Endothelial cell of umbilical vein (primary cell): ENCODE data around the gene PLLP. TPM values are rescaled to one million over a fixed set of nuclear protein-coding genes. Genes with fewer than 3 reads are reported as not detected.

Experiments
- BruUV-seq: library from RNA; stranded (reverse); fragments of 400-500 nt; replicated peaks from 2 replicates; lab custom pipeline; 2021; lab: Mats Ljungman, UMichigan
- CTCF ChIA-PET: fragments of 300-600, 350-600 bp; sonication (Branson Sonifier 250); formaldehyde crosslinking; loops from one replicate; lab custom pipeline; 2021; ENCODE audit warnings: antibody characterized with exemption, inconsistent platforms; lab: Charles Lee
- POLR2A ChIA-PET: fragments of 300-600, 350-600 bp; sonication (Branson Sonifier 250); formaldehyde crosslinking; loops from one replicate; lab custom pipeline; 2021; ENCODE audit warnings: antibody characterized with exemption, inconsistent platforms; lab: Charles Lee
- DNase-seq: peaks from one replicate; pipeline ENCODE4 v3.0.0-alpha.2; 2011; ENCODE audit warnings: low read depth, low spot score
- FAIRE-seq: peaks from 2 replicates; lab custom pipeline; 2011; peaks lifted over from hg19 to GRCh38; lab: Jason Lieb, UNC
- H2AFZ ChIP-seq: 2 replicates; pipeline ENCODE4 v1.6.0; 2012; ENCODE audit warnings: low read depth, low read length, control low read depth, inconsistent platforms
- H3K27ac ChIP-seq: 2 replicates; pipeline ENCODE4 v1.5.1; 2011; ENCODE audit warnings: low read depth, mild to moderate bottlenecking, control low read depth, low read length, moderate library complexity; ENCODE audit not compliant: insufficient read depth
- H3K27me3 ChIP-seq, 2 experiments: 2 replicates each; pipeline versions ENCODE4 v1.6.0 to v1.6.1; 2011; ENCODE audit warnings: low read length in 2 of 2, mixed read lengths in 1 of 2; ENCODE audit not compliant: control insufficient read depth in 2 of 2, insufficient read depth in 2 of 2
- H3K36me3 ChIP-seq, 2 experiments: 2 replicates in 1 of 2; 3 replicates in 1 of 2; pipeline ENCODE4 v1.5.1; 2011; ENCODE audit warnings: low read length in 2 of 2, mild to moderate bottlenecking in 1 of 2, moderate library complexity in 1 of 2; ENCODE audit not compliant: control insufficient read depth in 2 of 2, insufficient read depth in 2 of 2; ENCODE audit errors: extremely low read depth in 1 of 2
- H3K4me1 ChIP-seq: 3 replicates; pipeline ENCODE4 v1.5.1; 2011; ENCODE audit warnings: mild to moderate bottlenecking, low read length; ENCODE audit not compliant: control insufficient read depth, insufficient read depth; ENCODE audit errors: extremely low read depth
- H3K4me2 ChIP-seq: 2 replicates; pipeline ENCODE4 v1.6.1; 2011; ENCODE audit warnings: low read length, control low read depth, mixed read lengths; ENCODE audit not compliant: insufficient read depth
- H3K4me3 ChIP-seq, 3 experiments: fragments of 200-600 bp in 1 of 3; sonication (generic), shearing (Covaris generic) in 1 of 3; replicated peaks in 1 of 3; 2 replicates each; pipeline ENCODE4 v1.5.1; 2011 to 2016; ENCODE audit warnings: control low read depth in 3 of 3, low read length in 3 of 3, mild to moderate bottlenecking in 2 of 3, inconsistent platforms in 1 of 3, low read depth in 1 of 3, moderate library complexity in 1 of 3; ENCODE audit not compliant: insufficient read depth in 1 of 3
- H3K79me2 ChIP-seq: 2 replicates; pipeline ENCODE4 v1.6.0; 2012; ENCODE audit warnings: low read length, inconsistent platforms; ENCODE audit not compliant: control insufficient read depth, insufficient read depth
- H3K9ac ChIP-seq: replicated peaks from 2 replicates; pipeline ENCODE3; 2011; ENCODE audit warnings: low read length, control low read depth; ENCODE audit not compliant: insufficient read depth; ENCODE audit errors: extremely low read depth
- H3K9me1 ChIP-seq: replicated peaks from 3 replicates; pipeline ENCODE4 v1.6.0; 2011; ENCODE audit warnings: mild to moderate bottlenecking, low read length; ENCODE audit not compliant: control insufficient read depth, insufficient read depth; ENCODE audit errors: extremely low read depth
- H3K9me3 ChIP-seq: replicated peaks from 2 replicates; pipeline ENCODE4 v1.5.1; 2012; ENCODE audit warnings: low read length, inconsistent platforms; ENCODE audit not compliant: control insufficient read depth, insufficient read depth
- H4K20me1 ChIP-seq: replicated peaks from 2 replicates; pipeline ENCODE3; 2011; ENCODE audit warnings: mild to moderate bottlenecking, low read length; ENCODE audit not compliant: control insufficient read depth, insufficient read depth; ENCODE audit errors: extremely low read depth
- CTCF ChIP-seq, 2 donors: IDR thresholded peaks; 1 replicate in 1 of 2; 2 replicates in 1 of 2; pipeline ENCODE4 v1.5.1; 2011; ENCODE audit warnings: low read length in 2 of 2, mild to moderate bottlenecking in 2 of 2, moderate library complexity in 2 of 2, control low read depth in 1 of 2, inconsistent platforms in 1 of 2, low read depth in 1 of 2; ENCODE audit not compliant: insufficient read depth in 1 of 2; ENCODE audit errors: extremely low read depth in 1 of 2
- EZH2 ChIP-seq: IDR thresholded peaks from 2 replicates; pipeline ENCODE4 v1.6.1; 2012; ENCODE audit warnings: borderline replicate concordance, low read depth, mild to moderate bottlenecking, moderate library complexity, low read length, inconsistent platforms; ENCODE audit not compliant: severe bottlenecking
- FOS ChIP-seq: IDR thresholded peaks from 2 replicates; pipeline ENCODE4 v1.6.1; 2011; ENCODE audit warnings: mild to moderate bottlenecking, low read length, moderate library complexity, borderline replicate concordance; ENCODE audit not compliant: insufficient read depth
- GATA2 ChIP-seq: IDR thresholded peaks from 2 replicates; pipeline ENCODE4 v1.7.0; 2011; ENCODE audit warnings: low read depth, mild to moderate bottlenecking, moderate library complexity, mixed read lengths, low read length; ENCODE audit not compliant: insufficient read length, insufficient read depth
- JUN ChIP-seq: IDR thresholded peaks from 2 replicates; pipeline ENCODE4 v1.6.1; 2011; ENCODE audit warnings: borderline replicate concordance, low read depth; ENCODE audit not compliant: insufficient read length, insufficient read depth
- MAX ChIP-seq: IDR thresholded peaks from 2 replicates; pipeline ENCODE4 v1.6.1; 2011; ENCODE audit not compliant: insufficient read depth, insufficient read length
- MYC ChIP-seq: IDR thresholded peaks from one replicate; pipeline ENCODE4 v1.6.1; 2011; ENCODE audit warnings: mild to moderate bottlenecking, low read depth, low read length
- POLR2A ChIP-seq: IDR thresholded peaks from 2 replicates; pipeline ENCODE4 v1.6.1; 2012; ENCODE audit warnings: low read depth, mild to moderate bottlenecking, control low read depth, low read length
- POLR2AphosphoS5 ChIP-seq: IDR thresholded peaks from 2 replicates; pipeline ENCODE4 v1.6.1; 2012; ENCODE audit warnings: low read depth, mild to moderate bottlenecking, control low read depth, low read length, moderate library complexity; ENCODE audit not compliant: insufficient read depth
- dilution Hi-C: fragments of 300-500 bp; cut with MboI; formaldehyde crosslinking; loops from one replicate; pipeline ENCODE4 v1.15.0; 2019; ENCODE audit warnings: low sequenced_read_pairs; ENCODE audit not compliant: extremely low pct_ligation_motif_present
- intact Hi-C: fragments of 100-400 bp; cut with micrococcal nuclease; formaldehyde crosslinking; loops from one replicate; pipeline ENCODE4 v1.10.0; 2022
- polyA plus RNA-seq, 4 experiments: library from polyadenylated mRNA; depleted of rRNA in 3 of 4; stranded (reverse) in 3 of 4; unstranded in 1 of 4; fragments of >200 nt; gene quantifications; 2 replicates each; pipeline versions ENCODE4 v1.2.1 to v1.2.3, GENCODE V29; 2011 to 2012; ENCODE audit warnings: missing spikeins in 1 of 4
- total RNA-seq: library from RNA; stranded (reverse); gene quantifications from 2 replicates; pipeline ENCODE4 v1.2.3, GENCODE V29; 2021

Gene PLLP
- total and polyA plus RNA-seq, 2 donors (not counting 3 experiments of a cell fraction or from before 2014, with no cell fraction given): 4.4 to 14.4 TPM

- Histone ChIP-seq H3K4me1 (no peaks in the 10 kb centered on the region), H3K9ac (no peak overlapping the region), H2AFZ (no peak overlapping the region), H3K4me3 (no peak overlapping the region), H3K27me3 (no peaks in the 10 kb centered on the region), H3K9me1 (no peaks in the 10 kb centered on the region), H4K20me1 (no peaks in the 10 kb centered on the region), H3K9me3 (no peaks in the 10 kb centered on the region), H3K4me2 (no peak overlapping the region), H3K27ac (no peak overlapping the region), H3K36me3 (peaks cover 34 to 39% of the 10 kb centered on the region in 2 experiments), H3K79me2 (no peaks in the 10 kb centered on the region)
- dilution Hi-C loops (no loop called here), intact Hi-C loops (no loop called here)
- BruUV-seq: no TSS peak
- no peak for TF ChIP-seq GATA2
- TF ChIP-seq POLR2AphosphoS5: no peak
- TF ChIP-seq MYC: no peak
- no peak for TF ChIP-seq EZH2
- no peak for TF ChIP-seq POLR2A
- no peak for TF ChIP-seq JUN
- TF ChIP-seq FOS: no peak
- DNase-seq: no peak
- CTCF ChIA-PET: interaction anchor here (0.9 to 2.1 kb wide), 5 partner anchors 10 to 30 kb away, joined by 3 to 7 read pairs (median 3); partner anchors contain the start of gene ARL2BP
- POLR2A ChIA-PET: no interaction called here
- FAIRE-seq: no peak
These were observed 52.6 kb downstream of the PLLP start for GRCh38 chr16:57231821-57232350.

- POLR2A ChIA-PET: no interaction called here
- TF ChIP-seq POLR2AphosphoS5: no peak
- no peak for TF ChIP-seq MYC
- TF ChIP-seq GATA2: no peak
- TF ChIP-seq MAX: no peak
- TF ChIP-seq JUN: no peak
- no peak for TF ChIP-seq CTCF (IDR thresholded peaks at IDR 0.05; ENCODE audit: extremely low read depth in 1 of 2, insufficient read depth in 1 of 2, low read depth in 1 of 2, low read length in 2 of 2)
- no peak for TF ChIP-seq EZH2
- no peak for TF ChIP-seq POLR2A
- no peak for TF ChIP-seq FOS
- CTCF ChIA-PET: interaction anchor here (1.0 to 1.4 kb wide), 4 partner anchors 23 to 264 kb away, joined by 3 to 7 read pairs (median 3); no protein-coding TSS in a partner anchor
- no peak for DNase-seq
- no TSS peak for BruUV-seq
- H3K4me1 ChIP-seq: no peaks in the 10 kb centered on the region
- H2AFZ ChIP-seq: no peak overlapping the region
- H3K36me3 ChIP-seq: peaks cover 37 to 41% of the 10 kb centered on the region in 2 experiments
- FAIRE-seq: no peak
- intact Hi-C loops (no loop called here), dilution Hi-C loops (no loop called here)
- H3K9ac ChIP-seq: no peak overlapping the region
- no peak overlapping the region for H3K27ac ChIP-seq
- H3K79me2 ChIP-seq: no peaks in the 10 kb centered on the region
- H3K4me2 ChIP-seq: no peak overlapping the region
- H4K20me1 ChIP-seq: no peaks in the 10 kb centered on the region
- no peaks in the 10 kb centered on the region for H3K9me3 ChIP-seq
- H3K27me3 ChIP-seq: no peaks in the 10 kb centered on the region
- H3K4me3 ChIP-seq: no peak overlapping the region
- no peaks in the 10 kb centered on the region for H3K9me1 ChIP-seq
These were observed 55.4 kb downstream of the PLLP start for GRCh38 chr16:57229079-57229478.
